LNCaP clone FGC (cell line): ENCODE results near the gene HMCN2.

Source experiments
- DNase-seq: peaks from one replicate; pipeline ENCODE4 v3.0.0-alpha.2; 2011; ENCODE audit warnings: low read depth
- H3K4me3 ChIP-seq: 2 replicates; pipeline ENCODE4 v1.5.1; 2011; ENCODE audit warnings: mild to moderate bottlenecking, low read depth, low read length, control low read depth
- CTCF ChIP-seq: IDR thresholded peaks from 2 replicates; pipeline ENCODE4 v1.5.1; 2012; ENCODE audit warnings: mild to moderate bottlenecking; ENCODE audit not compliant: control insufficient read depth, insufficient read depth; ENCODE audit errors: extremely low read depth

Gene HMCN2

GRCh38 chr9:130266236-130267098 lies 907 bp downstream of the HMCN2 start:
- TF ChIP-seq CTCF = no peak
- no peak overlapping the region for H3K4me3 ChIP-seq
- DNase-seq = no peak

GRCh38 chr9:130267930-130268329 lies 2.4 kb downstream of the HMCN2 start:
- no peak for DNase-seq
- no peak for TF ChIP-seq CTCF

GRCh38 chr9:130268521-130269211 lies 3.1 kb downstream of the HMCN2 start:
- no peak for DNase-seq
- TF ChIP-seq CTCF = no peak
- H3K4me3 ChIP-seq = no peak overlapping the region

More at GRCh38 chr9:130267930-130268329, 2.4 kb downstream of the HMCN2 start:
- H3K4me3 ChIP-seq = no peak overlapping the region

GRCh38 chr9:130271473-130271872 lies 5.9 kb downstream of the HMCN2 start:
- no peak overlapping the region for H3K4me3 ChIP-seq
- TF ChIP-seq CTCF = no peak
- no peak for DNase-seq

GRCh38 chr9:130275156-130275555 lies 9.6 kb downstream of the HMCN2 start:
- TF ChIP-seq CTCF = no peak
- no peak overlapping the region for H3K4me3 ChIP-seq
- DNase-seq = no peak

GRCh38 chr9:130276121-130276520 lies 10.6 kb downstream of the HMCN2 start:
- no peak overlapping the region for H3K4me3 ChIP-seq
- no peak for DNase-seq

More at GRCh38 chr9:130276121-130276520, 10.6 kb downstream of the HMCN2 start:
- TF ChIP-seq CTCF = no peak
